GM12891 (cell line): ENCODE measurements around the gene ABHD17A.
"Not testable (repeated sequence)": the region's sequence is repeated elsewhere in the genome, so short reads cannot be mapped to it uniquely, and the experiment has no call there.

Experiments used
- DNase-seq: peaks from one replicate; pipeline ENCODE4 v3.0.0; 2011; ENCODE audit warnings: low spot score; ENCODE audit not compliant: insufficient read length
- FAIRE-seq: peaks from 2 replicates; lab custom pipeline; 2011; peaks lifted over from hg19 to GRCh38; lab: Jason Lieb, UNC
- PAX5 ChIP-seq: IDR thresholded peaks from 2 replicates; pipeline ENCODE4 v1.6.1; 2011; ENCODE audit warnings: low read length, moderate library complexity, mild to moderate bottlenecking; ENCODE audit not compliant: insufficient read depth, severe bottlenecking
- POLR2A ChIP-seq: IDR thresholded peaks from 2 replicates; pipeline ENCODE4 v1.6.1; 2011; ENCODE audit warnings: low read depth, low read length, control low read depth
- POLR2AphosphoS5 ChIP-seq: IDR thresholded peaks from 2 replicates; pipeline ENCODE4 v1.6.1; 2011; ENCODE audit warnings: low read depth, low read length, control low read depth
- POU2F2 ChIP-seq: IDR thresholded peaks from 2 replicates; pipeline ENCODE4 v1.6.1; 2011; ENCODE audit warnings: low read depth, mild to moderate bottlenecking, control low read depth, low read length, moderate library complexity
- SPI1 ChIP-seq: IDR thresholded peaks from 2 replicates; pipeline ENCODE4 v1.6.1; 2011; ENCODE audit warnings: low read depth, low read length, control low read depth
- TAF1 ChIP-seq: IDR thresholded peaks from 2 replicates; pipeline ENCODE4 v1.6.1; 2011; ENCODE audit warnings: low read depth, low read length, control low read depth

The ABHD17A gene

DNA sequence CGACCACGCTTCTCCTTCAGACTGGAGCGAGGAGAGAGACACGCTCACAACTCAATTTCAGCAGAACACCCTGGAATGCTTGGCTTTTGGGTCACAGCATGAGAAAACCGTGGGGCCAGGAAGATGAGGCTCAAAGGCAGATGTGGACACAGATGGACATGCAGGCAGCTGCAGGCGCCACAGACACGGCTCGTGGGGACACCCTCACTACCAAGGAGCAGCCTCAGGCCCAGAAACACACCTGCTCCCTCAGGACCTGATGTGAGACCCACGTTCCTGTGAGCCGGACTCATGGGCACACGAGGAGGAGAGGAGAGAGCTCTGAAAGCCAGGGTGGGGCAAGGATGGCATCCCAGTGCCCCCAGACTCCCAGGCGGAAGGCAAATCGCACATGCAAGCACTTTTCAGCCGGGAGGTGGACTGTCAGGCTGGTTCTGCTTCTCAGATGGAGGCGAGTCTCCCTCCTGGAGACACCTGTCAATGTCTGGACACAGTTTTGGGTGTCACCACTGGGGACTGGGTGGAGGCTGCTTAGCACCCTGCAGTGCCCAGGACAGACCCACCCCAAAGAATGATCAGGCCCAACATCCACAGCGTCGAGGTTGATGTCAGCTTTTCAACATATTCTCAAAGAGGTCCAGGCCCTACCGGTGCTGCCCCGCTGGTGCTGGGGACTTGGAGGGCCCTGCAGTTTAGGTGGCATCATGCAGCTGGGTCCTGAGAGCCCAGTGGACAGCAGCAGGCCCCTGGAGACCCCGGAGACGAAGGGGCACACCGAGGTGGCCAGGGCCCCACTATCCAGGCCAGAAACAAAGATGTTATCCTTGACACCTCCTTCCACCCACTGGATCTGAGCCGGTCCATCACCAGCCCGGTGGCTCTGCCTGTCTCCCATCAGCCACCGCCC is 2.3 kb downstream of the ABHD17A start:
- FAIRE-seq (peak; percentile 5), DNase-seq (no peak)
- TF ChIP-seq POLR2A (no peak), PAX5 (no peak), POLR2AphosphoS5 (no peak), SPI1 (no peak), TAF1 (no peak)

DNA sequence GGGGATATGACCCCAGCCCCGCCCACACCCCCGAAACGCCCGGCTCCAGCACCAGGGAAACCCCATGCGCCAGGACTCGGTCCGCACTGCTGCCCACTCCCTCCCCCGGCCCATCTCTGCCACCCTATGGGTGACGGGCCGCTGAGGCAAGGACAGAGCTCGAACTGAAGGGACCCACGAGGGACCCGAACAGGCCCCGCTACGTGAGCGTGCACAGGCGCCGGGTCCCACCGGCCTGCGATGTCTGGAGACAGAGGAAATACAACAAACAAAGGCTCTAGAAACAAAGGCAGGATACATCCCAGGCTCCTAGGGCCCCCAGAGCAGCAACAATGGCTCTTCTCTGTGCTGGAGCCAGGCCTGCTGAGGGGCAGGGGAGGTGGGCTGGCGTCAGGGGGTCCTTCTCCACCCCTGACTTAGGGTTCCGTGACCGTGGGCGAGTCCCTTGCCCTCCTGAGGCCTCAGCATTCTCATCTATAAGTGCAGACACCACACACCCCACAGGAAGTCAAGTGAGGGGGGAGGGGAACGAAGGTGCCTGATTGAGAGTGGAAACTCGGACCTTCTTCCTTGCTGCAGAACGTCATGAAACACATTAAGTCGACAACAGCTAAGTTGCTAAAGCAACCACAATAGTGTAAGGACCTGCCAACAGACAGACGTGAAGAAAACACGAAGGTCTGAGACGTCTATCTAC is 3.1 kb downstream of the ABHD17A start:
- TF ChIP-seq POLR2A (no peak), TAF1 (no peak), POLR2AphosphoS5 (no peak), SPI1 (no peak), PAX5 (no peak), POU2F2 (no peak)
- DNase-seq (no peak), FAIRE-seq (peak; percentile 72)

DNA sequence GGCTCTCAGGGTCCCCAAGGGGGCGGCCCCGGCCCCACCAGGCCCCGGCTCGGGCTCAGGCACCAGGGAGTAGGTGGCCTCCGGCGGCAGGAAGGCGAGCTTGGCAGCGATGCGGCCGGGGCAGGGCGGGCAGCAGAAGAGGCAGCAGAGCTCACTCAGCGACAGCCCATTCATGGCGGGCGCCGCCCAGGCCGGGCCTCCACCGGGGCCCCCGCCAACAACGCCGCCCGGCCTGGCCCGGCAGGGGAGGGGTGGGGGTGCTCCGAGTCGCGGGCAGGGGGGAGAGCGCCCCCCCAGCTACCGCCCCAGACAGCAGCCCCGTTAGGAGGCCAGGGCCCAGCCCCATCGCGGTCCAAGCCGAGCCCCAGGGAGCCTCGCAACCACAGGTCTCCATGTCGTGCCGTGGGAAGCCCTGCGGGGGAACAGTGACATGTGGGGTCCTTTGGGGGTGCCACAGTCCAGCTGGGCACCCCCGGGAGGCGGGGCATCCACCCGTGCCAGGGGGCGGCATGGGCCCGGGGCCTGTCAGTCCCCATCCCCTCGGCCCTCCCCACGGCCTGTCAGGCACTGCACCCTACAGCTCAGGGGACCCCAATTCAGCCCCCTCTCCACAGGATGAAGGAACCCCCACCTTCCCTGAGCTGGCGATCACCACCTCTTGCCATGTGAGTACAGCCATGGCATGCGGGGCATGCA is 3.8 kb downstream of the ABHD17A start:
- not testable (repeated sequence) for FAIRE-seq, DNase-seq

DNA sequence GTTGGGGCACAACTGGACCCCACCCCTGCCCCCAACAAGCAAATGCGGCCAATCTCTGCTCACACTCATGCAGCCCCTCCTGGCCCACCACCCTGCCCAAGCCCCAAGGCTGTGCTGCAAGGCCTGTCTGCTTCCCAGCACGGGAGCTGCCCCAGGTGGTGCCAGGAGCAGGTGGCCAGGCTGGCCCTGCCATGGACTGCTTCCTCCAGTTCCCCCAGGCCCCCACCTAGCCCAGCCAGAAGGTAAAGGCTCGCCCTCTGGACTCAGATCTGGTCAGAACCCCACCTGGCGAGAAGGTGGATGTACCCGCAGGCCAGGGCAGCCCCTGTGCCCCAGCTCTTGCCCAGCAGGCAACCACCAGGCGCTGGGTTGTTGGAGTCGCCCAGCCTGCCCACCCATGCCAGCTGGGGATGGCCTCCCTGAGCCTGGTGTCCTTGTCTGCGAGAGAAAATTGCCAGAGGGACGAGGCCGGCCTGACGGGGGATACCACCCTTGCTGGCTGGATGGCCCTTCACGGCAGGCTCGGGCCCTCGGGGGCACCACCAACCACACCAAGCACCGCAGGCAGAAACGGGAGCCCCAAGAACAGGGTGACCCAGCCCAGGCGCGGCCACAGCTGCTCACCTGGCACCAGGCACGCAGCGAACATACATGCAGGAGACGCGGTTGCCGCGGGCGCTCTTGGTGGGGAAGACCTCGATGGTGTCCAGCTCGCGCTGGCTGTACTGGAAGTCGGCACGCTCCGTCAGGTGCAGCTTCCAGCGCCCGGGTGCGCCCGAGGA is 4.5 kb downstream of the ABHD17A start:
- DNase-seq: no peak
- FAIRE-seq: no peak
- TF ChIP-seq POLR2A (no peak), PAX5 (no peak), POLR2AphosphoS5 (no peak), POU2F2 (no peak), TAF1 (no peak), SPI1 (no peak)

DNA sequence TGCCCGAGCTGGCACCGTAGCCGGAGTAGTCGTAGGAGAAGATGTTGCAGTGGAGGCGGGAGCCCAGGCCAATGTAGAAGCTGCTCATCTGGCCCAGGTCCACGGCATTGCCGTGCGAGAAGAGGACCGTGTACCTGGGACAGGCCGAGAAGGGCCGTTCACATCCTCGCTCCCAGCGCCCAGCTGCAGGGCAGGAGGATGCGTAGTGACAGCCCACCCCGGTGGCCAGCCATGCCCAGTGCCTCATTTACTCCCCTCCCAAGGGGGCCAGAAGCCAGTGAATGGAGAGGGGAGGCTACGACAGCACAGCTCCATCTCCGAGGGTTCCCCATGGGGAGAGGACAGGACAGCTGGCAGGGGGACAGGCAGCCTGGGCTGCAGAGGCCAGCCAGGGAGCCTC is 5.3 kb downstream of the ABHD17A start:
- not testable (repeated sequence) for DNase-seq, FAIRE-seq

DNA sequence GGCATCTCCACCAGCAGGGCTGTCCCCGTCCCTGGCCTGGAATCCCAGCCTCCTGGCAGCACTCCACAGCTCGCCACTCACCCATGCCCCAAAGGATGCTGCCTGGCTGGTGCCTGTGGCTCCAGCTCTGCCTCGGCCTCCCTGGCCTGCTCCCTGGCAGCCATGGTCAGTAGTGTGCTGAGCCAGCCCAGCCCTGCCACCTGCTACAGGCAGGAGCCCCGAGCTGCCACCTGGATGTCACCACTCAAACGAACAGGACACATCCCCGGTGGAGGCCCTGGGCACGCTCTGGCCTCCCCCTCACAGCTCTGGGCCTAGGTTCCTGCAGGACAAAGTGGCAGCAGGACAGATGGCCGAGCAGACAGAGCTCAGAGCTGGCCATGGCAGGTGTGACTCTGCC is 6.7 kb downstream of the ABHD17A start:
- not testable (repeated sequence) for DNase-seq, FAIRE-seq

DNA sequence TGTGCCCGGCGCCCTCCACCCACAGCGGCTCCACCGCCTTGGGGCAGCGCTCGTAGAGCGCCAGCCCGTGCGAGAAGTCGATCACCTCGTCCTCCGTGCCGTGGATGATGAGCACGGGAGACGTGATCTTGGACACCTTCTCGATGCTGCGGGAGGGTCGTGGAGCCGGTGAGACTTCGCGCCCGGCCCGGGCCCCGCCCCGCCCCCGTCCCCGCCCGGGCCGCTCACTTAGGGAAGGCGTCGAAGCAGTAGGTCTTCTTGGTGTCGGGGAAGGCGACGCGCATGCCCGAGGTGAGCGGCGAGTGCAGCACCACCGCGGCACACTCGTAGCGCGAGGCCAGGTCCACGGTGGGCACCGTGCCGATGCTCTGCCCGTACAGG is 8.0 kb downstream of the ABHD17A start:
- FAIRE-seq, DNase-seq: not testable (repeated sequence)

DNA sequence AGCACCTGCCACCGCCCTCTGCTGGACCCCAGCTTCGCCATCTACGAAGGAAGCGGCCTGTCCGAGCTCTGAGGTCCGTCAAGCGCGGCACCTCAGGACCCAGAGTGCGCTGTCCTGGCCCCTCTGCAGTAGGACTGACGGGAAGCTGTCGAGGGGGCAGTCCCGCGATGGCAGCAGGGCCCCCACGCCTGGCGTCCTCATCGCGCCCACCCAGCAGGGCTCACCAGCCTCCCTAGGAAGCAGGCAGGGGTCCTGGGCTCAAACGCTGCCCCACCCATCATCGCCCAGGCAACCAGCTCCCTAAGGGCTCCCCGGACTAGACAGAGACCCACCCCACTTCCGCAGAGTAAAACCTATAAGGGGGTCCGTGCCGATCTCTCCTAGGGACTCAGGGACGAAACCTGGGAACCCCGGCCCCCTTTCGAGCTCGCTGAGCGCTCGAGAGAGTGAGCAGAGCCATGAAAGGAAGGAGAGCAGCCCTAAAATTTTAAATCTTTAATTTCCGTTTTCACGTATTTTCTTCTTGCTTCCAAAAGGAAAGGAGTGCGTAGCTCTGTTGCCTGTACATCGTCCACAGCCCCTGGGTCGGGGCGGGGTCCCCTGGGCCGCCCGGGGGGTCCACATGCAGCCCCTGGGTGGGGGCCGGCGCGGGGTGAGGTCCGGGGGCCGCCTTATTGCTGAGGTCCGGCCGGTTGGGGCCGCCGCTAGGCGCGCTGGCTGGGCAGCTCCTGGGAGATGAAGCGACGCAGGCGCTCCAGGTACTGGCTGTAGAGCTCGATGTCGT is 8.6 kb downstream of the ABHD17A start:
- not testable (repeated sequence) for FAIRE-seq, DNase-seq

DNA sequence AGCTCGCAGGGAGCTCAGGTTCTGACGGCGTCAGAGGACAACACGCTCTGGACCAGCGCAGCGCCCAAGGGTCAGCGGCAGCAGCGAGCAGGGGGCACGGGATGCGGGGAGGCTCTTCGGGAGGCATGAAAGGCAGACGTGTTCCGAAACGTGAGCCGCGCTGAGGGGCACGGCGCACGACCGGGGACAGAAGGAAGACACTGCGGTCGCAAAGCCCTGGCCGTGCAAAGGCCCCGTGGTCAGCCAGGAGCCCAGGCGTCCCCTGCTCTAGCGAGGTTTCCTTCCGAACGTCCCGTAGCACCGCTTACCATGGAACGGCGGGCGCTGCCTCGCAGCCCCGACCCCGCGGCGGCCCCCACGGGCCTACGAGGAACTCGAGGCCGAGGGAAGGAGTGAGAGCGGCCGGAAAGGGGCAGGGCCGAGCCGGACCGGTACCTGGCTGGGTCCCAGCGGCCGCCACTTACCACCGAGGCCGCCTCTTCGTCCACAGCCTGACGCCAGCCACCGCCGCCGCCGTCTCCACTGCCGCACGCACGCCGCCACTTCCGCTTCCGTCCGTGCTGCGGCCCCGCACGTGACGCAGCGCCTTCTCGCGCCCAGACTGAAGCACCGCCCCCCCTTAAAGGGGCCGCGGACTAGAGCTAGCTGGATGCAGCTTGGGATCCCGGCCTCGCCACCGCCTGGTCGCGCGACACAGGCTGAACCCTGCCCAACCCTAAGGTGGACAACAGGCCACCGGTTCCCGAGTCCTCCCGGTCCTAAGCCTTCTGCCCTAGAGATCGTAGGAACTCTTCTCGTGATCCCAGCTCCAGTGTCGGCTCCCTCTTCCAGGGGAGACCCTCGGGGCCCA is 9.4 kb downstream of the ABHD17A start:
- FAIRE-seq (peak; percentile 100), DNase-seq (peak; percentile 94)
- no peak for TF ChIP-seq PAX5
- peak; percentile 59; the same call in 1 of the 2 replicates for TF ChIP-seq TAF1
- TF ChIP-seq SPI1: peak; percentile 79
- TF ChIP-seq POU2F2: peak; percentile 70; the same call in 1 of the 2 replicates
- TF ChIP-seq POLR2AphosphoS5: peak; percentile 86
- TF ChIP-seq POLR2A: peak; percentile 68

DNA sequence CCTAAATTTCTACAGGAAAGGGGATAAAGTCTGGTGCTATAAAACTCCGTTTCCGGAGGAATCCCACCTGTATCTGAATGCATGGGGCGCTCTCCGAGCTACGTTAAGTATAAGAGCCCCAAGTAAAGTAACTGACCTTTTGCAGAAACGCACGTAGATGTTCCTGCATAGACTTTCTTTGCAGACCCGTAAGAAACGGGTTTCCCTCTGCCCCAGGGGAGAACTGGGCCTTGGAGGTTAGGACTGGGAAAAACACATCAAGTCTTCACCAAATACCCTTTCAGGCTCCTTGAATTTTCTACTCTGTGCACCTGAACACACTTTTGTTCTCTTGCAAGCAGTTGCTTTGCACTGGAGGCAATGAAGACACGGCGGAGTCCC is 10.0 kb downstream of the ABHD17A start:
- FAIRE-seq, DNase-seq: not testable (repeated sequence)
